OCI-LY1 (cell line): Measurements from ENCODE around the gene WDR45.

ENCODE experiments used
- EZH2 ChIP-seq: fragments of 200-600 bp; sonication (generic), shearing (Covaris generic); IDR thresholded peaks from 2 replicates; pipeline ENCODE4 v1.8.0; 2017; ENCODE audit warnings: borderline replicate concordance, mixed run types, mild to moderate bottlenecking, antibody characterized with exemption, low read length, moderate library complexity, mixed read lengths
- TF ChIP-seq, protein P1 (sequence below): fragments of 200-600 bp; sonication (generic), shearing (Covaris generic); IDR thresholded peaks from 2 replicates; pipeline ENCODE4 v1.5.1; 2017; ENCODE audit warnings: mild to moderate bottlenecking, antibody characterized with exemption, low read length, moderate library complexity, mixed read lengths

DNA sequence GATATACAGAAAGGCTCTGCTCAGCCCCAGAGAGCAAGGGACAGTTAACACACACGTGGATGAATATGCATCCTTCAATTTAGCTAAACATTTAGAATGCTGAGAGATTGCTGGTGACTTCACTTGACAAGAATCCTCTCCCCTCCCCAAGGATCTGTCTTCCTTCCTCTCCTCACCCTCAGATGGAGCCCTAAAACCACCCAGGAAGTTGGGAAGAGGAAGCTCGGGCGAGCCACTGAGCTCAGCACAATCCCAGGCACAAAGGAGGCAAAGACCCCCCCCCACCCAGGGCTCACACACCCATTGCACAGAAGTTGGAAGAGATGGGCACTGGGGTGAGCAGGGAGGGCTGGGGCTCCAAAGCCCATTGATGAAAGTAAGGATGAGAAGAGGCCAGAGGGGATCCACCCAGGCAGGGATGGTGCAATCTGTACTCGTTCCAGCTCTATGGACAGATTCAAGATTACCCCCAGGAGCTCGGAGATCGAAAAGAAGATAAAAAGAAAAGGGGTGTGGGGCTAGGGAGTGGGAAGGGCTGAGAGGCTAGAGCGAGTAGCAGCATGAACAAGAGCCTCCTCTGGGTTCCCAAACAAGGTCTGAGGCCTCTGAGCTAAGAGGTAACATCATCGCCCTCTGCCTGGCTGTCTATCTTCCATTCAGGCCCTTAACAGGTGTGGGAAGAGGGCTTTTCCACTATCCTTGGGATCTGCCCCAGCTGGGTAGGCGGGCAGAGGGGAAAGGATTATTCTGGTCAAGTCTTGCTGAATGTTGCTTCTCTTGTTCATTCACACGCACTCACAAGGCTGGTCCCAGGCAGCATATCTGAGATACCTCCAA, 37.7 kb downstream of the WDR45 start:
- TF ChIP-seq, protein P1, sequence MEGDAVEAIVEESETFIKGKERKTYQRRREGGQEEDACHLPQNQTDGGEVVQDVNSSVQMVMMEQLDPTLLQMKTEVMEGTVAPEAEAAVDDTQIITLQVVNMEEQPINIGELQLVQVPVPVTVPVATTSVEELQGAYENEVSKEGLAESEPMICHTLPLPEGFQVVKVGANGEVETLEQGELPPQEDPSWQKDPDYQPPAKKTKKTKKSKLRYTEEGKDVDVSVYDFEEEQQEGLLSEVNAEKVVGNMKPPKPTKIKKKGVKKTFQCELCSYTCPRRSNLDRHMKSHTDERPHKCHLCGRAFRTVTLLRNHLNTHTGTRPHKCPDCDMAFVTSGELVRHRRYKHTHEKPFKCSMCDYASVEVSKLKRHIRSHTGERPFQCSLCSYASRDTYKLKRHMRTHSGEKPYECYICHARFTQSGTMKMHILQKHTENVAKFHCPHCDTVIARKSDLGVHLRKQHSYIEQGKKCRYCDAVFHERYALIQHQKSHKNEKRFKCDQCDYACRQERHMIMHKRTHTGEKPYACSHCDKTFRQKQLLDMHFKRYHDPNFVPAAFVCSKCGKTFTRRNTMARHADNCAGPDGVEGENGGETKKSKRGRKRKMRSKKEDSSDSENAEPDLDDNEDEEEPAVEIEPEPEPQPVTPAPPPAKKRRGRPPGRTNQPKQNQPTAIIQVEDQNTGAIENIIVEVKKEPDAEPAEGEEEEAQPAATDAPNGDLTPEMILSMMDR: no peak
- no peak for TF ChIP-seq EZH2
